GM11168 (cell line): ENCODE data around the gene RGSL1.

Experiments
- in situ Hi-C: fragments of 300-500 bp; cut with MboI; formaldehyde crosslinking; loops from one replicate; pipeline ENCODE4 v1.12.0; 2022; ENCODE audit warnings: low sequenced_read_pairs; ENCODE audit not compliant: unreplicated experiment

The RGSL1 gene

DNA sequence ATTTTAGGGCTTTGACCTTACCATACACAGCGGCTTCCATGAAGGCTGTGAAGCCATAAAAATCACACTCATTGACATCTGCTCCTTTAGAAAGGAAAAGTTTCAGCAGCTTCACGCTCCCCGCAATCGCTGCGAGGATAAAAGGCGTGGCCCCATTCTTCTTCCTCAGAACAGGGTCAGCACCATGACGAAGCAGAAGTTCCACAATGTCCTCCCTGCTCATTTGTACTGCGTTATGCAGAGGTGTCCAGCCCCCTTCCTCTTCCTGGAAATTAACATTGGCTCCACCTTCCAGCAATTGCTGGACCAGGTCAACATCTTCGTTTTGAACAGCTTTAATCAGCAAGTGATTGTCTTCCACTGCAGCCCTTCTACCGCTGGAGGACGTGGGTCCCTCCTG is 136.4 kb downstream of the RGSL1 start:
- in situ Hi-C loops: no loop called here

DNA sequence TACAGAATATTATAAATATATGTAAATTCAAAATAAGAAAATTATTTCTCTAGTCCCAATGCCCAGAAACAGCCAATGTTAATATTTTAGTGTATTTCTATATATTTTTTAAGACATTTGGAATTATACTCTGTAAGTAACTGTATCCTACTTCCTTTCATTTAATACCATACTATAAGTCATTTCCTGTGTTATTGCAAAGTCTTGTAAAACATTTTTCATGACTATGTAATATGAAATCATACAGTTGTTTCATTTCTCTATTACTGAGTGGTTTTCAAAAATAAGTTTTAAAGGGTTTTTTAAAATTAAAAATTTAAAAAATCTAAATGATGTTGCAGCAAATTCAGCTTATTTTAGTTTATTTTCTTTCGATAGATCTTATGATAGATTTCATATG is 137.1 kb downstream of the RGSL1 start:
- in situ Hi-C loops: no loop called here

DNA sequence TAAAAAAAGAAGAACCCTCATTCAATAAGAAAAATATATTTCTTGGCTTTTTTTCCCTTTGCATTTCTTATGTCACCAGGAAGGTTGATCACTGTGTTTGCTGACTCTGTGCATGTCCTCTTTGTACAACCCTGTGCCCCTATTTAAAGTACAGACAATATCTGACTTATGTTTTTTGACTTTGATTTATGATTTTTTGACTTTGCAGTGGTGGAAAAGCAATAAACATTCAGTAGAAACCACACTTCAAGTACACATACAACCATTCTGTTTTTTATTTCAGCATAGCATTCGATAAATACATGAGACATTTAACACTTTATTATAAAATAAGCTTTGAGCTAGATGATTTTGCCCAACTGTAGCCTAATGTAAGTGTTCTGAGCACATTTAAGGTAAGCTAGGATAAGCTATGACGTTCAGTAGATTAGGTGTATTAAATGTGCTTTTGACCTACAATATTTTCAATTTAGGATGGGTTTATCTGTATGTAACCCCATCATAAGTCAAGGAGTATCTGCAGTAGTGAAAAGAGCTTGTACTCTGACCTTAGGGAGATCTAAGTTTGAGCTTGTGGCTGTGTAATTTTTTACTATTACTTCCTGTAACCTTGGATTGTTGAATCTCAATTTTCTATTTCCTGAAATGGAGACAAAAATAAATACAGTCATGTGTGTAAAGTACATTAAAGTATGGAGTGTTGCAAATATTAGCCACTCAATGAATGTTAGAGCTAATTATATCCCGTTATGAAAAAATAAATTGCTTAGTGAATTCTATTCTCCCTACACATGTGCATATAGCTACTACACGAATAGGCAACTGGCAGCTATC is 137.9 kb downstream of the RGSL1 start:
- in situ Hi-C loops: no loop called here

DNA sequence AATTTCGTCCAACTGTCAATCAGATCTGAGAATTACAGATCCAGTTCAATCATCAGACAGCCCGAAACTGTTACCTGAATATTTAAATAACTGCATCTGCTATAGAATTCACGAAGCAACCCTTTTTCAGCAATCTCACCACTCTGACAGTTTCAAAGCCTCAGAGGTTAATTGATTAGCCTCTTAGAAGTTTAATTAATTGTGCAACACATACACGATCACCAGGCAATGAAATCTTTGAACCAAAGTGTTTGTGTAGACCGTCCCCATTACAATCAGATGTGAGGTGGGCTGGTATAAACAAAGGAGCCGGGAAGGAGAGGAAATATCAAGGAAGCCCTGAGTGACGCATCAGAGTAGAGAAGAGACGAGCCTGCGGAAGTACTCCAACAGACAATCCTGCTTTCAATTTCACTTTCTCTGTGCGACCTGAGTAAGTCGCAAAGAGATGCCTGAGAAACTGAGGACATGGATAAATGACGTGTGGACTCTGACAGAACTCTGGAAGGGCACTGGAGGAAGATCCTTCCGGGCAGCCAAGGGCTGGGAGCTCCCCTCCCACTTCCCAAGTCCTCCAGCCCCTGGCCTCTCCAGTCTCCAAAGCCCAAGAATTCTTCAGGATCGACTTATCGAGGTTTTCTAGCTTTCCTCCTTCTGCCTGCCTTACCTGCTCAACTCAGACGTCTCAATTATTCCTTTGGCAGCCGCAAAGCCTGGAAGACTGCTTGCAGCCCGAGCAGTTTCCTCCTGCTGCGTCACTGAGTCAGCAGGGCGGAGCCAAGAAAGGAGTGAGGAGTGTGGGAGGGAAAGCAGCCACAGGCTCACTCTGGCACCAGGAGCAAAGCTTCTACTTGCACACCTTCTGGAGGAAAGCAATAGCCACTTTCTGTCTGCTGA is 138.8 kb downstream of the RGSL1 start, which contains the start of gene RNASEL:
RNASEL (minus strand) TSS at position 757 of the 897 bp plus-strand sequence. CDS start 2,450 bp downstream, outside the sequence.
- in situ Hi-C loops: no loop called here

DNA sequence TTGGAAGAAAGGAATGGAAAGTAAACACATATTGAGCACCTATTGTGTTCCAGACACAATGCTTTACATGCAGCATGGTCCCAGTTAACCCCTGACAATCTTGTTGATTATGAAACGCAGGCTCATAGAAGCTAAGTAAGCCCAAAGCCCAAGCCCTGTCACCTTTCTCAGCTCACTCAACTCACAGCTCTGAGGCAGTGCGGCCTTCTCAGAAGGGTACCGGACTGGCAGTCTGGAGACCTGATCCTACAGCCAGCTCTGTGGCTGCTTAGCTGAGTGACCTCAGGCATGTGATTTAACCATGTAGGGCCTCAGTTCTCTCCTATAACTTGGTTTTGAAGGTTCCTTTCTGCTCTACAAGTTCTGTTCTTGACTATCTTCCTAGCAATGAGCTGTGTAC is 139.6 kb downstream of the RGSL1 start:
- in situ Hi-C loops: no loop called here

DNA sequence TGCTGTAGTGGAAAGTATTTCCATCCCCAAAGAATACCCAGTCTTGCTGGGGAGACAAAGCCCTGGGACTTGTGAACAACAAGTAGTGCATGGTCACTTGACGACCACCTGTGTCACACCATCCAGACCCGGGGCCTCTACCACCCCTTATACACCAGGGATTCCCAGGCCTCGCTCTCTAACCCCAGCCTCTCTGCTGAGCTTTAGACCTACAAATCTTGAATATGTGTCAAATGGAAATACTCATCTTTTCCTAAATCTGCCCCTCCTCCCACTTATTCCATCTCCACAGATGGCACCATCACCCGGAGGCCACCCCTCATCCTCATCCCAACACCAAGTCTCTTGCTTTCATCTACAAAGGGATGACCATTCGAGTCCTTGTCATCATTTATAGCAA is 140.0 kb downstream of the RGSL1 start:
- in situ Hi-C loops: loop anchor here (5.0 kb wide), 1 partner anchor 143 kb away; no protein-coding TSS in a partner anchor

DNA sequence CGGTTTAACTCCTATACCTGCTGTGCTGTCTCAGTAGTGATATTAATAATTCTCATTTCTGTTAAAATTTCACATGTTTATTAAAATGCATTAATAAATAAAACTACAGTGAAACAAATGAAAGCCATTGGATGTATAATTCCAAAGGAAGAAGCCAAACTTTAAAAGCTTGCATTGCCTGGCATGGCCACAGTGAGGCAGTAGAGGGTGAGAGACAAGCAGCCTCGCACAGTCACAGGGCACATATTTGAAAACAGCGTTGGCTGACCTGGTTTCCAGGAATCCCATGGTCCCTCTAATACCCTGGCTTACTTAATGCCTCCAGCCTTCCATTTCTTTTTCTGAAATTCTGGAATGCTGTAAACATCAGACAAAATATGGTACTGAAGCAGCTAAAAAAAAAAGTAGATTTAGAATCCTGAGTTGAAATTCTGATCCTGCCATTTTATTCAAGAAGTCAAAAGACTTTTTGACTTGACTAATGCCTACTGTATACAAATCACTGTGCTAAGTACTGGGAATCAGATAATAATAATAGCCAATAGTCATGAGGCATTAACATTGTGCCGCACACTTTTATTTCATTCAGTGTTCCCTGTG is 145.8 kb downstream of the RGSL1 start:
- in situ Hi-C loops: loop anchor here (5.0 kb wide), 1 partner anchor 192 kb away; the partner anchor contains the start of gene NPL

DNA sequence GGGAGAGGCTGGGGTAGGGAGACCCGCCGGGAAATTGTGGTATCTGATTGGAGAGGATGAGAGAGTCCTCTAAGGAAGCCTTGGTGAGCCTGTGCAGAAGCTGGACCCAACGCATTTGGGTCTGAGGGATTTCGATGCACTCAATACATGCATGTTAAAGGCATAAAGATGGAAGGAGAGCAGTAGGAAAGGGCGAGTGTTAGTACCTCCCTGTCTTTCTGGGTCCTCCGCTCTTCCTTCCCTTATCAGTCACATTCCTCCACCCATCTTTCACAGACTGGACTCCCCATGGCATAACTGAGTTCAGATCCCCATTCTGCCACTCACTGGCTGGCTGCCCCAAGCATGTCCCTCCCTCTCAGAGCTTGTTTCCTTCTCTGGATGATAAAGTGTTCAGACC is 147.0 kb downstream of the RGSL1 start:
- in situ Hi-C loops: loop anchor here (5.0 kb wide), 1 partner anchor 190 kb away; the partner anchor contains the start of gene NPL

DNA sequence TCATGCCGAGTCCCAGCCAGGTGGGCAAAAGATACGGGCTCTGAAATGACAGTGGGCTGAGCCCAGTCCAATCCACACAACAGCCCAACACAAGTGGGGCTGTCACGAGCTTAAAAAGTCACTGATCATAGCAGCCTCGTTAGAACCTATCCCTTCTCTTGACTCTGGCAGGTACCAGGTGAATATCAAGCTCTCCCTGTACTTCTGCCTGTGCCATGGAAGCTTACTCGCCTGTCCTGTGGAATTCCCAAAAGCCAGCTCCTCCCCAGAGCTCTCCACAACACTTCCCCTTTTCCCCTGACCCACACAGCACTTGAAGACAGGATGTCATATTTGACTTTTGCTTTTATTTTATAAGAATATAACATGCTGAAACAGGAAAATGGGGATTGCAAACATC is 148.3 kb downstream of the RGSL1 start:
- in situ Hi-C loops: loop anchor here (5.0 kb wide), 1 partner anchor 189 kb away; the partner anchor contains the start of gene NPL

DNA sequence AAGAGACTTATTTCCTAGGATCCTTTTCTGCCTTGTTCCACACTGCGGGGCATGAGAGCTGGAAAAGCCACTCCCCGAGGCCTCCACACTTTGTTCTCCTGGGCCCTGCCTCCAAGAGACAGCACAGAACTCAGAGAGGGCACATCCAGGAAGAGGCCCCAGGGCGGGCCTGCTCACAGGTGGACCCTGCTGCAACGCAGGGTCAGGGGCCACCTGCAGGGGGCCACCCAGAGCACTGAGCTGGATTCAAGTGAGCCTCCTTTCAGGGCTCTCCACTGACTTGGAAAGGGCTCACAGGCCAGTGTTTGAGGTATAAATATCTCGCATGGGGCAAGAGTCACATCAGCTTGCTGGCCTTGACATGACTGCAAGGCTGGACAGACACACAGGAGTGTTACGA is 149.4 kb downstream of the RGSL1 start:
- in situ Hi-C loops: loop anchor here (5.0 kb wide), 1 partner anchor 188 kb away; the partner anchor contains the start of gene NPL

DNA sequence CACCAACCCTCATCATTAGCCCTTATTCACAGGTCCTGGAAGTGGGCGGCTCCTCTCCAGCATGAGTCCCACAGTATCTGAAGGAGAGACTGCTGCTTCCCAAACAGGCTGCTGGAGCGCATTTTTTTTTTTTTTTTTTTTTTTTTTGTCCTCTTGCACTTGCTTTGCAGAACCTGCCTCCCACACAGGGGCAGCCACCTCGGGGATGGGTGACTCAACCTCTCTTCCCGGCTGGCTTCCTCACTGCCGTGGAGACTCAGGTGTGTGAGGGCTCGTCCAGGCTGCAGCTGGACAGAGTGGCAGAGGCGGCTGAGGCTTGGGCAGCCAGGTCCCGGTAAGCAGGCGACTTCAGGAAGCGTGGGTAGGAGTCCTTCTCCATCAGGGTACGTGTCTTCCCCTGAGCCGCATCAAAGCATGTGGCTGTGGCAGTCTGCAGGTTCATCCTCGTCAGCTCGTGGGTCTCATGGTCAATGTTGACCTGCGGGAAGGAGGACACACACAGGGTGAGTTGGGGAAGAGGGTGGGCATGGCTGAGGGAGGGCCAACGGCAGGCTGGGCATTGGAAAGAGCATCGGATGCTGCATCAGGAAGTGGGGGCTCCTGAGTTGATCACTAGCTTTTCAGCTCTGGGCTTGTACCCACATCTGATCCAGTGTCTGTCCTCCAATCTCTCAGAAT is 150.2 kb downstream of the RGSL1 start:
- in situ Hi-C loops: no loop called here

DNA sequence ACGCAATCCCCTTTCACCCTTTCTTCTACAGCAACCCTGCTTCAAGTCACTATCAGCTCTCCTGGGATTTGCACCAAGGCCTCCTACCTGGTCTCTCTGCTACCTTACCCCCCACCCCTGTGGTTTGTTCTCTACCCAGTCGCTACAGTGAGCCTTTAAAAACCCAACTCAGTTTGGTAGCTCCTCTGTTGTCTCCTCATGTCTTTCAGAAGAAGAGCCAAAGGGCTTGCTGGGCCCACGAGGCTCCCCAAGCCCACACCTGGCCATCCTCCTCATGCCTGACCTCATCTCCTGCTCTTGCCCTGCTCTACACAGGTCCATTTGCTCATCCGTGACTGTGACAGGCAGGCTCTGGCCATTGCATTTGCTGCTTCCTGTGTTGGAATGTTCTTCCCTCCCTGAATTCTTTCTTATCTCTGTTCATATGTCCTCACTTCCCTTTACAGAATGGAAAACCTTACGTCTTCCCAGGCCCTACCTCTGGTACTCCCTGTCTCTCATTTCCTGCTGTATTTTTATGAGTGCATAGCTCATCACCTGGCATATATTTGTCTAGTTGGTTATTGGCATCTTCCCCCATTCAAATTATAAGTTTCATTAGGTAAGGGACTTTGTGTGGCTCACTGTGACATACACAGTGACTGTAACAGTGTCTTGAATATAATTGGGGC is 150.9 kb downstream of the RGSL1 start:
- in situ Hi-C loops: no loop called here

DNA sequence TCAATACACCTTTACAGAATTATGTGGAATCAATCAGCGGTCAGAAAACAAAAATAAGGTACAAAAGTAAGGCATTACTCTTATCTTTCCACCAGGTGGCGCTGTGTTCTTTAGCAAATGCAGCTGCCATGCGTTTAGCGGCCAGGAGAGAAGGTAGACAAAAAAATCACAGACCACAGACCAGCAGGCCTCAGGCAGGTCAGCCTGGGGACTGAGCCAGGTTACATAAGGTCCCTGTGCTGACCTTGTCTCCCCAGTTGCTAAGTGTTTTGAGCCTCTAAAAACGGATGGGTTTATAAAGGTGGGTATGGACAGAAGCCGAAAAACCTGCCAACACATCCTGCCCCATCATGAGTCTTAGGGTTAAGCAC is 151.5 kb downstream of the RGSL1 start:
- in situ Hi-C loops: no loop called here

DNA sequence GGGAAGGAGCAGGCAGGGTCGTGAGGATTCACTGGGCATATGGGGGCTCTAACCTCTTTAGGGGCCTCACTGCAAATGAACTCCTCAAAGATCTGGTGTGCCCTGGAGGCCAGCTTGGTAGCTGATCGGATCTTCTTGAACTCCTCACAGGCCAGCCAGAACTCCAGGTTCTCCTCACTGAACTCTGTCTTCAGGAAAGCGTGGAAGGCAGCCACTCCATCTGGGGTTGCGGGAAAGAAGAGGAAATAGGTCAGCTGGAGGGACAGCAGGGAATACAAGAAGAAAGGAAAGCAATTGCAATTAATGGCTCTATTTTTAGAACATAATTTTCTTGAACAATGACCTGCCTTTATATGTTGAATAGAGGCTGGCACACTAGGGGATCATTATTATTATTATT is 152.0 kb downstream of the RGSL1 start:
- in situ Hi-C loops: no loop called here

DNA sequence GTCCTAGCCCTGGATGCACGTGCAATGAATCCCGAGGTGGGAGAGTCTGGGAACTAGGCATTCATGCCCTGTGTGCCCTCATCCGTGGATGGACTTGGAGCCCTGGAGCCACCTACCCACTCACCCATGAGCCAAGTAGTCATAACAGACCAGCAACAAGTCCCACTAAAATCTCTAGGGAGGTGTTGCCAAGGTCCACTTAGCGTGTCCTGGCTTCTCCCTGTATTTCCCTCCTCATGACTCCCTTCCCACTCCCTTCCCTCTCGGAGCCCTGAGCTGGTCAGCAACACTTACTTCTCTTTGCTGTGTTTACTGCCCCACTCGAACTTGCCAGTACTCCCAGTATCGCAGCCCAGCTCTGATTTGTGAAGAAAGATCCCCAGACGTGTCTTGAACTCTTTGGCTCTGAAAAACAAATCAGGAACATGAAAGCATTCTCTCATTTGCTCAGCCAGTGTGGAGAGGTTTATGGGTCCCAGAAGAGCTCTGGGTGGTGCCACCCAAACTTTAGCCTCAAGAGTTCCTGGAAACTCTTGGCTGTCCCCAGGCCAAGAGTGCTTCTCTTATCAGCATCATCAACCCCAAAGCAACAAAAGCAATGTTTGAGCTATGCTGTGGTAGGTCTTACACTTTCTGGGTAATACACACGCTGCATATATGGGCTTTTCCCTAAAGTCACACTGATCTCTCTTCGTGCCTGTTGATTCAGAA is 153.1 kb downstream of the RGSL1 start:
- in situ Hi-C loops: no loop called here

DNA sequence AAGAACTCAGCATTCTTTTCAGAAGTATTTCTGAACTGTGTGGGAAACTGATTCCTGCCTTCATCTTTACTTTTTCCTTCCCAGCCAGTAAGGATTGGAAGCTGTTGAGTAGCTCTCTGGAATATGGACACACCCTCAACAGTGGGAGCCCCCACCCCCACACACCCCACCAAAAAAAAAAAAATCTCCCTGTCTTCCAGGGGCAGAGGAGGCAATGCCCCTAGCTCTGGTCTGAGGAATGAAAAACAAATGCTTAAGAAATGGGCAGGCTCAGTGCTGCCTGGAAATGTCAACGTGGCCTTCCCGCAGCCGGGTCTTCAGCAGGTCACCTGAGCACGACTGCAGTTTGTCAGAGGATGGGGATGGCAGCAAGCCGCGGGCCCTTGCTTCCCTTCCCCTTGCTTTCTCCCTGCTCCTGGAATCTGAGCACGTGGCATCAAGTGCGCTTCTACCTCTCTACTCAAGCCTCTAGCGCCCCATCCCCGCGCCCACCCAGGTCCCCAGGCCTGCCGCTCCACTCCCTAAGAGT is 153.8 kb downstream of the RGSL1 start:
- in situ Hi-C loops: no loop called here

DNA sequence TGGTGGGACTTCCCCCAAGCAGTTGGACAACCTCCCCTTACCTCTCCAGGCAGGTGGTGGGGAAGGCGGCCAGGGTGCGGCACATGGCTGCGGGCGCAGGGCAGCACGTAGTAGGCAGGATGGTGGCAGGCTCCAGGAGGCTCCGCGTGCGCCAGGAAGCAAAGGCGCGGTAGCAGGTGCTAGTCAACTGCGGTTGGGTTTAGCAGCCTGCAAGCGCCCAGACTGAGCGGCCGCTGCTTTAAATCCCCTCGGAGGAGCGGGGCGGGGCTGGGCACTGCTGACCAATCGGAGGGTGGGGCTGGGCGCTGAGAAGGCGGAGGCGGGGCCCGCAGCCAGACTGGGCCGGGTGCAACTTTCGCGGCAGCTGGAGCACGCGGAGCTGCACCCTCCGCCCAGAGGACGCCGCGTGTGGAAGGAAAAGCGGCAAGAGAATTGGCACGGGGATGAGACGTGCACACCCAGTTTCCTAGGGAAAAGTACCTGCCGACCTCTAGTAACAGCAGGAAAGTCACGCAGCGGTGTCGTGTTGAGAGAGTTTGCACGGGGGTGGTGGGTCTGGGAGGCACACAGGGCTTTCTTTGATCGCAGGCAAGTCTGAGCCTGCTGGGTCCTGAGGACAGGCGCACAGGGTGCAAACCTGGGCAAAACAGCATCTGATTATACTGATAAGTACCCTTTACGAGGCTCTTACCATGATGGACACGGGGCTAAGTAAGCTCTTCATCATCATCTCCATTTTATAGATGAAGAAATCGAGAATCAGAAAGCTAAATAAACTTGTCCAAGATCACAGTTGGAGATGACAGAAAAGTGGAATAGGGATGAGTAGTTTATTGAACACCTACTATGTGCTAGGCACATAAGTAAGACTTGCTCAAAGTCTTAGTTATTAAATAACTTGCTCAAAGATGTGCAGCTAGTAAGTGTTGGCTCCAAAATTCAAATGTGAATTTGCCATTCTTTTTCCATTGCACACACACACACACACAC is 154.5 kb downstream of the RGSL1 start, which contains the start of gene RGS16:
RGS16 (minus strand) TSS at position 215 of the 990 bp plus-strand sequence; CDS start at position 85, 130 bp downstream.
- in situ Hi-C loops: no loop called here
